BLaER1 (cell line): Measurements from ENCODE around the gene DQX1.
"Not testable (repeated sequence)": the region's sequence is repeated elsewhere in the genome, so short reads cannot be mapped to it uniquely, and the experiment has no call there.

Experiments
- H3K27ac ChIP-seq: shearing (Covaris generic); formaldehyde crosslinking; 2 replicates; pipeline ENCODE4 v1.8.1; 2022
- H3K27me3 ChIP-seq: shearing (Covaris generic); formaldehyde crosslinking; 2 replicates; pipeline ENCODE4 v1.8.1; 2022
- H3K36me3 ChIP-seq: shearing (Covaris generic); formaldehyde crosslinking; 2 replicates; pipeline ENCODE4 v1.8.1; 2022
- H3K4me1 ChIP-seq: shearing (Covaris generic); formaldehyde crosslinking; 2 replicates; pipeline ENCODE4 v1.8.1; 2022
- H3K4me2 ChIP-seq: shearing (Covaris generic); formaldehyde crosslinking; 2 replicates; pipeline ENCODE4 v1.8.1; 2022
- H3K4me3 ChIP-seq: shearing (Covaris generic); formaldehyde crosslinking; 2 replicates; pipeline ENCODE4 v1.8.1; 2022
- H3K9ac ChIP-seq: shearing (Covaris generic); formaldehyde crosslinking; 2 replicates; pipeline ENCODE4 v1.8.1; 2022
- H3K9me3 ChIP-seq: shearing (Covaris generic); formaldehyde crosslinking; 2 replicates; pipeline ENCODE4 v1.8.1; 2022
- H4K20me1 ChIP-seq: shearing (Covaris generic); formaldehyde crosslinking; 2 replicates; pipeline ENCODE4 v1.8.1; 2022
- Cebpa-rat ChIP-seq: shearing (Covaris generic); IDR thresholded peaks from 2 replicates; pipeline ENCODE4 v1.8.1; 2022

DQX1 gene

DNA sequence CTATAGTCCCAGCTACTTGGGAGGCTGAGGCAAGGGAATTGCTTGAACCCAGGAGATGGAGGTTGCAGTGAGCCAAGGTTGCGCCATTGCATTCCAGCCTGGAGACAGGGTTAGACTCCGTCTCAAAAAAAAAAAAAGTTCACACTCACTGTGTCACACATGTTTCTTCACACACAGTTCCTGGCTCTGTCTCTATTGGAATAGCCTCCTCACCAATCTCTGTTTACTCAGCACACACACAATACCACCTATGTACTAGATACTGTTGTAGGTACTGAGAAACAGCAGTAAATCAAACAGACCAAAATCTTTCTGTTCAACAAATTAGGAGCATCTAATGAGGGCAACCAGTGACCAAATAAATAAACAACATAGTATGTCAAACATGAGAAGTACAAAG is 39.9 kb downstream of the DQX1 start:
- Histone ChIP-seq H3K9me3 (no peaks in the 10 kb centered on the region), H3K36me3 (peaks cover 59% of the 10 kb centered on the region), H4K20me1 (peaks cover 11% of the 10 kb centered on the region), H3K9ac (no peak overlapping the region), H3K27ac (no peak overlapping the region), H3K4me2 (no peak overlapping the region), H3K4me3 (no peak overlapping the region), H3K4me1 (peaks cover 23% of the 10 kb centered on the region), H3K27me3 (no peaks in the 10 kb centered on the region)
- TF ChIP-seq Cebpa-rat, result no peak

DNA sequence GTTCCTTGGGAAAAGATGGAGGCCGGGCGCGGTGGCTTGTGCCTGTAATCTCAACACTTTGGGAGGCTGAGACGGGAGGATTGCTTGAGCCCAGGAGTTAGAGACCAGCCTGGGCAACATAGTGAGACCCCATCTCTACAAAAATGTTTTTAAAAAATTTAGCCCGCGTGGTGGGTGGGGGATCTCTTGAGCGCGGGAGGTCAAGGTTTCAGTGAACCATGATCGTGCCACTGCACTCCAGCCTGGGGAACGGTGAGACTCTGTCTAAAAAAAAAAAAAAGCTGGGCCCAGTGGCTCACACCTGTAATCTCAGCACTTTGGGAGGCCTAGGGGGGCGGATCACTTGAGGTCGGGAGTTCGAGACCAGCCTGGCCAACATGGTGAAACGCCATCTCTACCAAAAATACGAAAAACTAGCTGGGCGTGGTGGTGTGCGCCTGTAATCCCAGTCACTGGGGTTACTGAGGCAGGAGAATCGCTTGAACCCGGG is 42.3 kb downstream of the DQX1 start:
- H3K9me3 ChIP-seq, H3K27me3 ChIP-seq: not testable (repeated sequence)
- peaks cover 40% of the 10 kb centered on the region for H3K4me1 ChIP-seq
- peaks cover 18% of the 10 kb centered on the region for H4K20me1 ChIP-seq
- H3K36me3 ChIP-seq, result peaks cover 58% of the 10 kb centered on the region
- peak overlapping the region; percentile 83 for H3K9ac ChIP-seq
- peak overlapping the region; percentile 85 for H3K4me2 ChIP-seq
- 0 out of 2 replicates have a peak overlapping the region, but pooled peaks have one; percentile 86 for H3K27ac ChIP-seq
- H3K4me3 ChIP-seq, result peak overlapping the region; percentile 85

DNA sequence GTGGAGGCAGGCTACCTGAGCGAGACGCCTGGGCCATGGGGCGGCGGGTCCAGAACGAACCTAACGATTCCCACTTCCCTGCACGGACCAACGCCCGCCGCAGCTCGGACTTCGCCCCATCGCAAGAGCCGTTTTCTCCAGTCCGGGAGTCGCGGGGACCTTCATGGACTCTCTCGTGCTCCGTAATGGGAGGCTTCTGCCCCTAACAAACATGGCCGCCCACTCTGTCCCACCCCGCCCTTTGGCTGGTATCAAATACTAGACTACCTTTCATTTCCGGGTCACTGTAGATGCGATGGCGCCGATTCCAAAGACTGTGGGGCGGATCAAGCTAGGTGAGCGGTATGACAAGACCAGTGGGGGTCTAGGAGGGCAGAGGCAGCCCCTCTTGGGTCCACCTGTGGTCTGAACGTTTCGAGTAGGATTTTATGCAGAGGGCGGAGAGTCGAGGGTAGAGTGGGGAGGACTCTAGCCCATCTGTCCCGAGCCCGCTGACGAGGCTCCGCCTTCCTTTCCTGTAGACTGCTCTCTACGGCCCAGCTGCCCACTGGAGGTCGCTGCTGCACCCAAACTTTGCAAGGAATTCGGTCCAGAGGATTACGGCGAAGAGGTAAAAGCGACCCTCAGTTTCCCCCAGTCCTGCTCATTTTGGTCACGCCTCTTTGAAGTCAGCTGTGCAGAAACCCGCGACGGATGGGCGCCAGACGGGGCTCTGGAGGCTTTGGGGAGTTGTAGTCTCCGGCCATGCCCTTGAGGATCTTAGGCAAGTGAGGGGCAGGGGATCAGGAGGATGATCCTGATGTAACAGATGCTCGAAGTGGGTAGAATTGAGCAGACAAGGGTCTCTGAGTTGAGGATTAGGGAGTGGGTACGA is 43.0 kb downstream of the DQX1 start, which contains the start of the genes CCDC142 and TTC31:
CCDC142 (minus strand) TSS at position 198 of the 874 bp plus-strand sequence; CDS start at position 37, 161 bp downstream.
TTC31 (plus strand) TSS at position 281 of the 874 bp plus-strand sequence; CDS start at position 296, 15 bp downstream.
- peak within 1 kb of the TSS; percentile 83 for H3K9ac ChIP-seq
- peaks cover 18% of the 10 kb centered on the region for H4K20me1 ChIP-seq
- peaks cover 40% of the 10 kb centered on the region for H3K4me1 ChIP-seq
- peak within 1 kb of the TSS; percentile 85 for H3K4me3 ChIP-seq
- TF ChIP-seq Cebpa-rat, result no peak
- peaks cover 55% of the 10 kb centered on the region for H3K36me3 ChIP-seq
- H3K27me3 ChIP-seq, result no peaks in the 10 kb centered on the region
- peak within 1 kb of the TSS; percentile 86 for H3K27ac ChIP-seq
- no peaks in the 10 kb centered on the region for H3K9me3 ChIP-seq
- H3K4me2 ChIP-seq, result peak within 1 kb of the TSS; percentile 100

DNA sequence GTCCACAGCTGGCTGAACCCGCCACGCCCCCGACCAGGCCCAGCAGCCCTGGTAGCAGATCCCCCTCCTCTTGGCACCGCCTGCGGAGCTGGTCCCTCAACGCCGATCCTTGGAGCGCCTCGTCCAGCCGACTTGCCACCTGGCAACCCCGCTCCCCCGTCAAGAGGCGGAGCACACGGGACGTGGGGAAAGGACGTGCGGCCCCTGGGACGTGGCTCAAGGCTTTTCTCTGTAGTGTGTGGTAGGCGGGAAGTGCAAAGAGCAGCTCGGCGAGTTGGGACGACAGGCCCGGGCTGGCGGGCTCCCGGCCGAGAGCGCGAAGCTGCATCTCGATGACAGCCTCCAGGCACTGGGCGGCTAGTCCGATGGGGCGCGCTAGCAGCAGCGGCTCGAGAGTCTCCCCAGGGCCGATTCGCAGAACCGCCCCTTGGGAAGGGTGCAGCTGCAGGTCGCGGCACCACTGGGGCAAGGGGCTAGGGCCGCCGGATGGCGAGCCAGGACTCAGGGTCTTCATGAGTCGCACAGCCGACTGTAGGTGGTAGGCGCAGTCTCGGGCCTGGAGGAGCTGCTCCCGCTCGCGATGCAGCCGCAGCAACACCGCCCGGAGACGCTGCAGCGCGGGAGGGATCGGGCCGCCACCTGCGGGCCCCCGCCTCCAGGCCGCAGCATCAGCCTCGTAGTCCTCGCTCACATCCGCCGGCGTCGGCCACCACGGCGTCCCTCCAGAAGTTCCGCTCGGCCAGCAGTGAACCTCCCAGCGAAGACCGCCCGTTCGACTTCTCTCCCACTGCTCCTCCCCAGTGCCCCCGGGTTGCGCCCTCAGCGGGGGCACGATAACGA is 43.9 kb downstream of the DQX1 start:
- peaks cover 53% of the 10 kb centered on the region for H3K36me3 ChIP-seq
- peak overlapping the region; percentile 83 for H3K9ac ChIP-seq
- H3K4me3 ChIP-seq, result peak overlapping the region; percentile 85
- peaks cover 18% of the 10 kb centered on the region for H4K20me1 ChIP-seq
- peak overlapping the region; percentile 86 for H3K27ac ChIP-seq
- peaks cover 40% of the 10 kb centered on the region for H3K4me1 ChIP-seq
- H3K4me2 ChIP-seq, result peak overlapping the region; percentile 100
- no peaks in the 10 kb centered on the region for H3K27me3 ChIP-seq
- H3K9me3 ChIP-seq, result no peaks in the 10 kb centered on the region
- TF ChIP-seq Cebpa-rat, result no peak

DNA sequence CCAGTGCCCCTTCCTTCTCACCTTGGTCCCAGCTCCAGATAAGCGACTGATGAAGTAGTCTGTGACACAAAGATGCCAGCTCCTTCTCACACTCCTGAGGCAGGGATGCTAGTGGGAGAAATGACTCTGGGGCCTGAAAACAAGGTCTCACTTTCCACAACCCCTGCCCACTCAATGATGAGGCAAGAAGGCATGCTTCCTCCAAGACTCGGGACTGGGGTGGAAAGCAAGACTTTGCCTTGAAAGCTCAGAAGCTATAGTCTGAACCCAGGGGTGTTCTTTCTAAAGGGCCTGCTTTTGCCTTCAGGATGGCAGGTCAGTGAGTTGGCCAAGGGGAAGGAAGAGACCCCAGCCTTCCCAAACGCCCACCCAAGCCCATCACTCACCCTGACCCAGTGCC is 44.6 kb downstream of the DQX1 start:
- Histone ChIP-seq H3K27me3 (no peaks in the 10 kb centered on the region), H3K4me2 (peak overlapping the region; percentile 100), H3K9me3 (no peaks in the 10 kb centered on the region), H3K4me3 (peak overlapping the region; percentile 85), H3K36me3 (peaks cover 53% of the 10 kb centered on the region), H4K20me1 (peaks cover 18% of the 10 kb centered on the region), H3K9ac (peak overlapping the region; percentile 83), H3K4me1 (peaks cover 40% of the 10 kb centered on the region), H3K27ac (peak overlapping the region; percentile 86)
- TF ChIP-seq Cebpa-rat, result no peak

DNA sequence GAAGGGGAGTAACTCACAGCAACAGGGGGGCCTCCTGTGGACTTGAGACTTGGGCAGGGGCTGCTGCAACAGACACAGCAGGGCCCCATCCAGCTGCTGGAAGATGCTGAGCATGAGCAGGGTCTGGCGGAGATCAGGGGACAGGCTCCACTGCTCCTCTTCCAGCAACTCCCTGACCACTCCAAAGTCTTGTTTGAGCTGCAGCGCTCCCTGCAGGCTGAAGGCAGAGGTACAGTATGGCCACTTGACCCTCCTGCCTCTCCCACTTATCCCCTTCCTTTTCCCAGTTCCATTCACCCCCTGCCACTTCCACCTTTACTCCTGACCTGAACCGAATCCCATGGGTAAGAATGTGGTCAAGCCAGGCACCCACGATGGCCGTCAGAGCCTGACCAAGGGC is 51.1 kb downstream of the DQX1 start:
- Histone ChIP-seq H3K27me3 (no peaks in the 10 kb centered on the region), H3K36me3 (peaks cover 62% of the 10 kb centered on the region), H3K9ac (no peak overlapping the region), H3K4me1 (peaks cover 32% of the 10 kb centered on the region), H3K9me3 (no peaks in the 10 kb centered on the region), H3K27ac (no peak overlapping the region), H3K4me2 (no peak overlapping the region), H4K20me1 (no peaks in the 10 kb centered on the region), H3K4me3 (no peak overlapping the region)
- TF ChIP-seq Cebpa-rat, result no peak

DNA sequence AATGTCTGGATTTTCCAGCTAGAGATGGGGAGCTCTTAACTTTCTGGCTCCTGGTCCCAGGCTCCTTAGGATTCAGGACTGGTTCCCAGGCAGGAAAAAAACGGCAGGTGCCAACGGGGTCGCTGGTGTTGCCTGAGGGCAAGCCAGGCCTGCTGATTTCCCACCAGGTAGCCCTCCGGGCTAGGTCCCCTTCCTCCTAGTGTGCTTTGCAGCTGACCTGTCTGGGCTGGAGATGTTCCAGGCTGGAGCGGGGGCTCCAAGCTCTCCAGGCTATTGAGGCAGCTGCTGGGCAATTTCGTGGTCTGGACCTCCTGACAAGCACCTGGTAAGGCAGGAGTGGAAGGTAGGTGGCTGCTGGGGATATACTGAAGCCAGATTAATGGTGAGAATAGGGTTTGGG is 51.5 kb downstream of the DQX1 start:
- Histone ChIP-seq H3K27me3 (no peaks in the 10 kb centered on the region), H3K36me3 (peaks cover 58% of the 10 kb centered on the region), H3K9ac (no peak overlapping the region), H3K27ac (no peak overlapping the region), H3K4me2 (no peak overlapping the region), H4K20me1 (no peaks in the 10 kb centered on the region), H3K4me3 (no peak overlapping the region), H3K4me1 (peaks cover 28% of the 10 kb centered on the region), H3K9me3 (no peaks in the 10 kb centered on the region)
- TF ChIP-seq Cebpa-rat, result no peak

DNA sequence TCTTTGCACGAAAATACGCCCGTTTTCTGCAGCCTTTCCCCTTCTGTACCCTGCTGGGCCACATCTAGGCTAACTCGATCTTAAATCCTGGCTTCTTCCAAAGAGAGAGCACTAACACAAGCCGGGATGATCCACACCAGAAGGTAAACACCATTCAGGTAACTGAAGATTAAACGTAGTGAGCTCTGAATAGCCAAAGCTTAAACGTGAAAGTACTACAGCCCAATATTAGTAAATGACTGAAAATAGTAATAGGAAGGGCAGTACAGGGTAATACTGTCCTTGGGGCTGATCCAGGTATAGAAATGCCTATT is 53.1 kb downstream of the DQX1 start:
- no peaks in the 10 kb centered on the region for H3K9me3 ChIP-seq
- peaks cover 28% of the 10 kb centered on the region for H3K4me1 ChIP-seq
- no peak for TF ChIP-seq Cebpa-rat
- H3K9ac ChIP-seq, result peak overlapping the region; percentile 84; the same call in 1 of the 2 replicates
- peak overlapping the region; percentile 83 for H3K27ac ChIP-seq
- H4K20me1 ChIP-seq, result no peaks in the 10 kb centered on the region
- peak overlapping the region; percentile 92 for H3K4me2 ChIP-seq
- peaks cover 49% of the 10 kb centered on the region for H3K36me3 ChIP-seq
- H3K27me3 ChIP-seq, result no peaks in the 10 kb centered on the region
- H3K4me3 ChIP-seq, result peak overlapping the region; percentile 77

DNA sequence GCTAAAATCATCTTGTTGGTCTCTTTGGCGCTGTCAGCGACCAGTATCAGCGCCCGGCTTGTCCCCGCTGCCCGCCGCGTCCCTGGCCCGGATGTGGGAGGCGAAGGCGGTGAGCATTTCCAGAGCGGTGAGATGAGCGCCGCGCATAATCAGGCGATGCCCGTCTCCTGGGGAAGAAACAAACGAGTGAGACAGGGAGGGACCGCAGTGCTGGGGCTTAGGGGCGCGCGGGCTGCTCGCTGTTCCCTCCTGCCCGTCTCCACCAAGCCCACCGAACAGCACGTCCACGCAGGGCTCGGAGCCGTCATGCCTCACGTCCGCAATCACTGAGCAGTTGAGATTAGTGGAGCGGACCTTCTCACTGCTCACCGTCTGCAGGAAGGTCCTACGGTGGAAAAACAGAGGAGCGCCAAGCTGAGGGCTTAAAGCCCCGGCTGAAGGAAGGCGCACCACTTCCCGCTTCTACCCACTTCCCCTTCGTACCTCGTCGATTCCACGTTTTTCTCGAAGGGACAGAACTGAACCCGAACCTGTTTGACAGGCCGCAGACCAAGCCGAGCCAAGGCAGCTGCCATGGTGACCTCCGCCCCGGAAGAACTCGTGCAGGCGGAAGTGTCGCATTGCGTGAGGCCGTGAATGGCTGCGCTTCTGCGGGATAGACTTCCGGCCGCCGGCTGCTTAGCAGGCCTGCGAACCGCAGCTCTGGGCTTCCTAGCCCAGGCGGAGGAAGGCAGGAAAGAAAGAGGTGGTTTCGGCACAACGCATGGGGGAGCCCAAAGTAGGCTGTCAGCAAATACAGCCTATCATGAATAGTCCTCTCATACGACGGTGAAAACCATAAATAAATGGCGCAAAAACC is 53.7 kb downstream of the DQX1 start, which contains the start of gene MRPL53:
MRPL53 (minus strand) TSS at position 595 of the 859 bp plus-strand sequence; CDS start at position 575, 20 bp downstream.
- Histone ChIP-seq H3K27ac (peak within 1 kb of the TSS; percentile 83), H3K9me3 (no peaks in the 10 kb centered on the region), H3K4me2 (peak within 1 kb of the TSS; percentile 92), H3K4me1 (peaks cover 28% of the 10 kb centered on the region), H3K27me3 (no peaks in the 10 kb centered on the region), H4K20me1 (no peaks in the 10 kb centered on the region), H3K4me3 (peak within 1 kb of the TSS; percentile 77), H3K9ac (peak within 1 kb of the TSS; percentile 84), H3K36me3 (peaks cover 45% of the 10 kb centered on the region)
- no peak for TF ChIP-seq Cebpa-rat
